ENCODE measurements around the gene ANKRD33B.
"Not testable (repeated sequence)": the region's sequence is repeated elsewhere in the genome, so short reads cannot be mapped to it uniquely, and the experiment has no call there.

Gene ANKRD33B

DNA sequence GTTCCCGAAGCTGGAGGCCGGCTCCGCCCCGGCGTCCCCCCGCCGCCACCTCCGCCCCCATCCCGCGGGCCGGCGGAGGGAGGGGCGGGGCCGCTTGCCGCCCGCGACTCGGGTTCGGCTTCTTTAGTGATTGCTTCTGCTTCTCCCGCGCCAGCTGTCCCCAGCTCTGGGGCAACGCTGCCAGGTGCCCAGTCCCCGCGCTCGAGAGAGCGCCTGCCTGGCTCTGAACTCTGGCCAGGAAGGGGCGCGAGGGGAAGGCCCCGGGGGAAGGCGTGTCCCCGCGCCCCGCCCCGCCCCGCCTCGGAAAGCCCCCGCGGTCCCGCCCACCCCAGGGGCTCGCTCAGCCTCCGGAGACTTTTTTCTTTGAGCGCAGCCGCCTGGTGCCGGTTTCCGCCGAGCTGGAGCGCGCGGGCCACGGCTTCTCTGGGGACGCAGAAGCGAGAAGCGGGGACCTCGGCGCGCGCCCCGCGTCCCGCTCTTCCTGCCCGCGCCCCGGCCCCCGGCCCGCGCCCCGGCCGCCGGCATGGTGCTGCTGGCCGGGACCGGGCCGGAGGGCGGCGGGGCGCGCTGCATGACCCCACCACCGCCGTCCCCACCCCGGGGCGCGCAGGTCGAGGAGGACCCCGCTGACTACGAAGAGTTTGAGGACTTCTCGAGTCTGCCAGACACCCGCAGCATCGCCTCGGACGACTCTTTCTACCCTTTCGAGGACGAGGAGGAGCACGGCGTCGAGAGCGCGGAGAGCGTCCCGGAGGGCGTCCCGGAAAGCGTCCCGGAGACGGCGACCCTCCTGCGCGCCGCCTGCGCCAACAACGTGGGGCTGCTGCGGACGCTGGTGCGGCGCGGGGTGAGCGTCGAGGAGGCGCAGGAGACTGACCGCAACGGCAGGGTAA lies at the start of gene ANKRD33B:
ANKRD33B (plus strand) TSS at position 126 of the 893 bp plus-strand sequence; CDS start at position 524, 398 bp downstream.
- peak; percentile 82 for DNase-seq

DNA sequence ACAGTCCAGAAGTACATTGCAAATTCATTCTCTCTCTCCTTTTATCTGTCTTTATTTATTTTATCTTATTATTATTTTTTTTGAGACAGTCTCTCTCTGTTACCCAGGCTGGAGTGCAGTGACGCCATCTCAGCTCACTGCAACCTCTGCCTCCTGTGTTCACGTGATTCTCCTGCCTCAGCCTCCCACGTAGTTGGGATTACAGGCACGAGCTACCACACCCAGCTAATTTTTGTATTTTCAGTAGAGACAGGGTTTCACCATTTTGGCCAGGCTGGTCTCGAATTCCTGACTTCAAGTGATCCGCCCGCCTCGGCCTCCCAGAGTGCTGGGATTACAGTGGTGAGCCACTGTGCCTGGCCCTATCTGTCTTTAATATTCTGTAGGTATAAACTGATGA lies 49.3 kb upstream of the ANKRD33B start:
- not testable (repeated sequence) for DNase-seq

DNA sequence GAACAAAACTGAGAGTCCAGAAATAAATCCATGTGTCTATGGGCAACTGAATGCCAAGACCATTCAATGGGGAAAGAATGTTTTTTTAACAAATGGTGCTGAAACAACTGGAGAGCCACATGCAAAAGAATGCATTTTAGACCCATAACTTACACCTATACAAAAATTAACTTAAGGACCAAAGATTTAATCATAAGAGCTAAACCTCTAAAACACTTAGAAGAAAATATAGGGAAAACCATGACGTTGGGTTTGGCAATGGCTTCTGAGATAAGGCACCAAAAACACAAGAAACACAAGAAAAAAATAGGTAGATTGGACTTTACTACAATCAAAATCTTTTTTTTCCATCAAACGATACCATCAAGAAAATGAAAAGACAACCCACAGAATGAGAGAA lies 48.4 kb upstream of the ANKRD33B start:
- DNase-seq = no peak

DNA sequence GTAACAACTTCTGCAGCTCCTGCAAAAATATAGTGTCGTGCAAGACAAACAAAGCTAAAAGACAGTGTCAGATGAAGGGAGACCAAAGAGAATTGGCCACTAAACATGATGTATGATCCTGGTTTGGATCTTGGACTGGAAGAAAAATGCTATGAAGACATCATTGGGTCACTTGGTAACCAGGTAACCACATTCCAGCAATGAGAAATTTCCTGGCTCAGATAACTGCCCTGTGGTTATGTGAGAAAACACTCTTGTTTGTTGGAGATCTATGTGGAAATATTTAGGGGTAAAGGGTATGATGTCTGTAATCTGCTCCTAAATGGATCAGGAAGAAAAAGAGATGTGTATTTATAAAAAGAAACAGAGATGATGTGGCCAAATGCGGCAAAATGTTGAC lies 45.5 kb upstream of the ANKRD33B start:
- DNase-seq = no peak

DNA sequence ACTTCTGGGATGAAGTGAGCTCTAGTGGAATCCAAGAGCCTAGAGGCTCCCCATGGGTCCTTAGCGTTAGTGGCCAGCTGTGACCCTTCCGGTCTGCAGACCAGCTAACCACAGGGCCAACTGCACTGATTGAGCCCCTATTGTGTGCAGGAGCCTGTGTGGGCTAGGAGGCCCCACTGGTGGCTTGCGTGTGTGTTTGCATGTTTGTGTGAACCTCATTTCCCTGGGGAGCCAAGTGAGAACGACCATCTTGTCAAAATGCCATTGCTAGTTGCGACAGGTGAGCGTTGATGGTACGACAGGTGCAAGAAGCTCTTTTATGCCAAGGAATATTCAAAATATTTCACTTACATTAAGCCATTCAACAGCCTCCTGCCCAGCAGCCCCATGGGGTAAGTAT lies 44.1 kb upstream of the ANKRD33B start:
- DNase-seq = no peak

DNA sequence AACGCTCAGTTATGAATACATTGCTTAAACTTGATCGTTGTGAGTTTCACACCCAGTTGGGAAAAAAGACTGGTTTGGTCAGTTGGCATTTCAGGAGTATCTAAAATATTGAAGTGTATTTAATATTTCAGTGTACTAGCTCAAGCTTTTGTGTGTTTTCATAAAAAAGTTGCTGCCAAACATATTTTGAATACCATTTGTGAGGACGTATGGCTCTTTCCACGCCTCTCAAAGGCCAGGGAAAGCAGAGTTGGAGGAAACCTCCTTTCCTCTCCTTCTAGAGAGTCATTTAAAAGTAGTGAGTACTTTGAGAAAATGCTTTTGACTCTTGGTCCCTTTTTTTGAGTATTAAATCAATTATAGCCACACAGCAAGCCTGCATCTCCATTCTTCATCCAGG lies 43.2 kb upstream of the ANKRD33B start:
- DNase-seq = no peak

DNA sequence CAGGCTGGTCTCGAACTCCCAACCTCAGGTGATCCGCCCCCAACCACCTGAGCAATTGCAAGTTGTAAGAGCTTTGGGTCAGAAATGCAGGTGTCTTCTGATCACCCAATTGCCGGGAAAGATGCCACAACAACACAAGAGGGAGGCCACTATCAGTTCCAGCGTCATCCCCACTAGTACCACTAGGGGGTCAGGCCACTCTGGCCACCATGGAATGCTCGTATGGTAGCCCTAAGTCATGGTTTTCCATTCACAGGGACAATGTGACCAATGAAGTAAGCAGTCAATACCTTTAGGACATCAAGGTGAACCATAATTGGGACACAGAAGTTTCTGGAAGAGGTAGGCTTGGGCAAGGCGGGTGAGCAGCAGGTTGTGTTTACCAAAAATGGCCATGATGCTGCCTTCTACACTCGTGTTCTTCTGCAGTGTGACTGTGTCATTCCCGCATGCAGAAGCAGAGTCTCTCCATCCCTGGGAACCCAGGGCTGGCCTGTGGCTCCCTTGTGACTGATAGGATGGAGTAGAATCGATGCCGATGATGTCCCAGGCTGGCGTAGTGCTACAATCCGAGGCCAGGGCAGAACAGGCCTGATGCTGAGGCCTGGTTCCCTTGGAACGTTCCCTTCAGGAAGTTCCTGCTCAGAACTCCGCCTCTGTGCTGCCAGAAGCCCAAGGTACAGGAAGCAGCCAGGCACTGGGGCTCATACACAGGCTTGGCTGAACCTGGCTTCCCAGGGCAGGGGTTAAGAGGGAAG lies 42.2 kb upstream of the ANKRD33B start:
- DNase-seq = no peak

DNA sequence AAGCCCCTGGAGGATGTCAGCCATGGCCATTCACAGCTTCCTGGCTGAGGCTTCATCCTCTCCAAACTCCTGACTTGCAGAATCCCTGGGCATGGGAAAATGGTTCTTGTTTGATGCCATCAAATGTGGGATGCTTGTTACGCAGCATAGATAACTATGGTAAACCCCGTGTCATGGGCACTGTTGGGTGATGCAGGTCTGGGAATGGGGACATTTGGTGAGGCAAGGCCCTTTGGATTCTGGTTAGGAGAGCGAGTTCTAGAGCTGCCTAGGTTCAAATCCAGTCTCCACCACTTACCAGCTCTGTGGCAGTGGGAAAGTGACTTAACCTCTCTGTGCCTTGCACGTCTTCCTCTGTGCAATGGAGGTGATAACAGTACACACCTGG lies 41.7 kb upstream of the ANKRD33B start:
- DNase-seq = no peak

DNA sequence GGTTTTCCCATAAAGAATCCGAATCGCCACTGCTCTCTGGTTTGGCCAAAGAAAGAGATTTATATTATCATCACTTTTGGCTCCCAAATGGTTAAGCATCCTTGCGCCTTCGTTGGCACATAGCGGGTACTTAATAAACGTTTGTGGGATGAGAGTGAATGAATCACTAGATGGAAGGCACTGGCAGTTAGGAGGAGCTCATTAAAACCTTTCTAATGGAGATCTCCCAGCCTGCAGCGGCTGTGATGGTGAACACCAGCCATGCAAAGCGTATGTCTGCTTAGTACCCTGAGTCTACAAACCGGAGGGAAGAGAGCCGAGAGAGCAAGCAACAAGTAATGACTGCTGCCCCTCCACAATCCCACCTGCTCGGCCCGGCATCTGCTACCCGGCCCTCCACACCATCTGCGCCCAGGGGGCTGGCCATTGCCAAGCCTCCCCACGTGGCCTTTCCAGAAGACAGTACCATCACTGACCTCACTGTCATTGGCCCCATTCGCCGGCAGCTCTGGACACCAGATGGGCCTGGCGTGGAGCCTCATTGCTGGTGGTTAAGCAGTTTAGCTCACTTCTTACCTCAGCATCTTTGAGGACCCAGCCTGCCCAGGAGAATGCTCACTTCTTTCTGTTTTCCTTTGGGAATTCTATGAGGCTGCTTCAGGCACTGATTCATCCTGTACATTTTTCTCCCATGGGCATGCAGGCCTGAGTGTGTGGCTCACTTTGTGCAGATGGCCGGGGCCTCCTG lies 39.3 kb upstream of the ANKRD33B start:
- DNase-seq = no peak

DNA sequence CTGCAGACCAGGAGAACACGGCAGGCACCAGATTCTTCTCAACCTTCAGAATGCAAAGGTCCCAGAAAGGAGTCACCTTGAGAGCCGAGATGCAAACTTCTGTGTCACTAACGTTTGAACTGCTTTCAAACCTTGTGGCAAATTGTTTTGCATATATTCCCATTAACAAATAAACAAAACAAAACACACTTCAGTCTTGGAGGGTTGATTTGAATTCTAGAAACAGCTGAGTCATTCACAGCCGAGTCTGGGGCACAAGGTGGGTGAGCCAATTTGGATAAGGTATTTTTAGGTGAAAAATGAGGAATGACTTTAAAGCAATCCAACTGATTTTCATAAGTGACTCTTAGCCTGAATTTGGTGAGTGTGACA lies 38.8 kb upstream of the ANKRD33B start:
- DNase-seq = no peak

DNA sequence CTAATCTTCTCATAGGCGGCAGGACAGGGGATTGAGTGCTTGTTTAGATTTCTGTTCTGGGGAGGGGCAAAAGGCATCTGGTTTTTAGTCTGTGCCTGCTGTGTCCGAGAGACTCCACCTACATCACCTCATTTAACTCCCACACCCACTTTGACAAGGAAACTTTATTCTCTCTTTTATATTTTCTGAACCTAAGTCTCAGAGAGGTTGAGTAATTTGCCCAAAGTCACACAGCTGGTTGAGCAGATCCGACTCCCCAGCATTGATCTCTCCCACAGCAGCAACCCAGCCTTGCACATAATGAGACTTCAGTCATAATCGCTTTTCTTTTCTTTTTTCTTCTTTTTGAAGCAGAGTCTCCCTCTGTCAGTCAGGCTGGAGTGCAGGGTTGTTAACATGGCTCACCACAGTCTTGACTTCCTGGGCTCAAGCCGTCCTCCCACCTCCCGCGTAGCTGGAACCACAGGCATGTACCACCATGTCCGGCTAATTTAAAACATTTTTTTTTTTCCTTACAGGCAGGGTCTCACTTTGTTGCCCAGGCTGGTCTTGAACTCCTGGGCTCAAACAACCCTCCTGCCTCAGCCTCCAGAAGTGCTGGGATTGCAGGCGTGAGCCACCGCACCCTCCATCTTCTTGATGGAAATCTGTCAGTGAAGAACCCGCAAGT lies 36.5 kb upstream of the ANKRD33B start:
- DNase-seq = no peak

DNA sequence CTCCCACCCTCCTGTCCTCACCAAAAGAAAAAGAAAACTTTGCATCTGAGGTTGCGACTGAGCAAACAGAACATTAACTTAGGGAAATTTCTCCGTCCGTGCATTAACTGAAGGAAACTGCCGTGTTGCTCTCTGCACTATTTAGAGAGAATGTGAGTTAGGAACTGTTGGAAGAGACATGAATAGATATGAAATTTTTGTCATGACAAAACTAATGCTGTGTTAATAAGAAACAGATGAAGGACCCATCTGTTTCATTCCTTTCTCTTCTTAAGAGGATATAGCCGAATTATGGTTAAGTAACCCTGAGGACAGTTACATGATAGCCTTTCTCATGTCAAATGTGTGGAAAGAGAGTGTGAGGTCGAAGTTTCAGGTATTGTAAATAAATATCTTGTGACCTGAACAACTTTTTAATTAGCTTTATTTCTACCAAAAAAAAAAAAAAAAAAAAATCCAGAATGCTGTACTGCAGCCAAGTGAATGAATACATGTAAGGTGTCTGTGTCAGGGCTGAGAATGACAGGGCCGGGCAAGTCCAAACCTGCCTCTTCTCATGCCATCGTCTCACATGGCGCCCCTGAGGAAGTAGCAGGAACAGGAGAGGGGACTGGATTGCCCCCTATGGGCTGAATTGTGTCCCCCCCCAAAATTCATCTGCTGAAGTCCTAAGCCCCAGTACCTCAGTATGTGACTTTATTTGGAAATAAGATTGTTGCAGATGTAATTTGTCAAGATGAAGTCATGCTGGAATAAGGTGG lies 35.6 kb upstream of the ANKRD33B start:
- no peak for DNase-seq

DNA sequence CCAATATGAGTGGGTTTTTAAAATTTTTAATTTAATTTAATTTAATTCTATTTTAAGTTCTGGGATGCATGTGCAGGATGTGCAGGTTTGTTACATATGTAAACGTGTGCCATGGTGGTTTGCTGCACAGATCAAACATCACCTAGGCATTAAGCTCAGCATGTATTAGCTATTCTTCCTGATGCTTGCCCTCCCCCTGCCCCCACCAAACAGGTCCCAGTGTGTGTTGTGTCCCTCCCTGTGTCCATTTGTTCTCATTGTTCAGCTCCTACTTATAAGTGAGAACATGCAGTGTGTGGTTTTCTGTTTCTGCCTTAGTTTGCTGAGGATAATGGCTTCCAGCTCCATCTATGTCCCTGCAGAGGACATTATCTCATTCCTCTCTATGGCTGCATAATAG lies 35.0 kb upstream of the ANKRD33B start:
- DNase-seq = no peak

DNA sequence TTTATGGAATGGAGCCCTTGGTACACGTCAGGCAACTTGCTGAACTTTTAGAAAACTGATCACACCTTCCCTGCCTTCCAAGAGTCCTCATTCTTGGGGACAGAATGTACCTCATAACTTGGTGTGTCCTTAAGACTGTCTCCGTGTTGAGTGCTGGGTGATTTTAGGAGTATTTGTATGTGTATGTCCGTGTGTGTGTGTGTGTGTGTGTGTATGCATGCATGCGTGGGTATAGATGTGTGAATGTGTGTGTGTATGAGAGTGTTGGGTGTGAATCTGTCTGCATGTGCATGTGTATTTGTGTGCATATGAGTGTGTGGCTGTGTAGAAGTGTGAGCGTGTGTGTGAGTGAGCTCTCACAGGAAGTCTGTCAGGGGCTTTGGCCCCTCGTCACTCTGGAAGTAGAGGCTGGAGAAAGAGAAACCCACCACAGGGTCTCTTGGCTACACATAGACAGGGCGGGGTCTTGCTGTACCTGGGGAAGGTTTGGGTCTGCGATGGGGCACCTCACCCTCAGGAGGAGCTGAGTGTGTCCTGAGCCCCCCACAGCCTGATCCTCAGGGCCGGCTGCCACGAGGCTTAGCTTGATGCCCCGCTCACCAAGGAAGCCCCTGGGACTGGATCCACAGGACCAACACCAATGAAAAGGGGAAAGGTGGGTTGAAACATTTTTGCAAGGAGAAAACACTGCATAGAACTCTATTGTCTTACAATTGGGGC lies 33.1 kb upstream of the ANKRD33B start:
- DNase-seq = no peak

DNA sequence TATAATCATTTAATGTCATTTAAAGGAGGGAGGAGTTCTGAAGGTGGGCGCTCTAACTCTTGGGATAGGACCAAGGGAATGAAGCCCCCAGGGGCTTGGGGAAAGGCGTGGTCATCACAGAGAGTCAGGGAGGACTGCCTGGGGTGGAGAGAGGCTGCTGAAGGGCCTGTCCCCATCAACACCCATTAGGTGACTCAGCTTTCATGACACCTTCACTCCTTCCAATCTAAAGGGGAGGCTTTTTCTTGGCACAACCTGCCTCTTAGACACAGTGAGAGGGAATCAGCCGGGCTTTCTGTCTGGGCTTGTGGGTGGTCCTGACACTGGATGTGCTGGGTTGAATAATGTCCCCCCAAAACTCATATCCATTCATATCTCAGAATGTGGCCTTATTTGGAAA lies 31.4 kb upstream of the ANKRD33B start:
- DNase-seq = no peak

DNA sequence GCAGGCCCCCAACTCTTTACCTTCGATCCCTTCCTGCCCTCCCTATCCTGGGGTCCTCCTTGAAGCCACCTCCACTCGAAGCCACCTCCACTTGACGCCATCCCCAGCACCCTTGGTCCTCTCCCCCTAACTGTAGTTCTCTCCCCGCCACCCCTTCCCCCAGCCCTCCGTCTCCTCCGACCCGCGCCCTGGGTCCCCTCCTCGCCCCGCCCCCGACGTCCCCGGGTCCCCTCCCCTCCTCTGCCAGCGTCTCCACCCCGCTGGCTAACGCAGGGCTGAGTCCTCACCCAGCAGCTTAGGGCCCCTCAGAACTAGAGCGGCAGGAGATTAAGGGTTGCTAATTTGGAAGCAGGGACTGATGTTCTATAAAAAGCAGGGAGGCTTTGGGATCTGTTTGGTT lies 30.6 kb upstream of the ANKRD33B start:
- DNase-seq = no peak

DNA sequence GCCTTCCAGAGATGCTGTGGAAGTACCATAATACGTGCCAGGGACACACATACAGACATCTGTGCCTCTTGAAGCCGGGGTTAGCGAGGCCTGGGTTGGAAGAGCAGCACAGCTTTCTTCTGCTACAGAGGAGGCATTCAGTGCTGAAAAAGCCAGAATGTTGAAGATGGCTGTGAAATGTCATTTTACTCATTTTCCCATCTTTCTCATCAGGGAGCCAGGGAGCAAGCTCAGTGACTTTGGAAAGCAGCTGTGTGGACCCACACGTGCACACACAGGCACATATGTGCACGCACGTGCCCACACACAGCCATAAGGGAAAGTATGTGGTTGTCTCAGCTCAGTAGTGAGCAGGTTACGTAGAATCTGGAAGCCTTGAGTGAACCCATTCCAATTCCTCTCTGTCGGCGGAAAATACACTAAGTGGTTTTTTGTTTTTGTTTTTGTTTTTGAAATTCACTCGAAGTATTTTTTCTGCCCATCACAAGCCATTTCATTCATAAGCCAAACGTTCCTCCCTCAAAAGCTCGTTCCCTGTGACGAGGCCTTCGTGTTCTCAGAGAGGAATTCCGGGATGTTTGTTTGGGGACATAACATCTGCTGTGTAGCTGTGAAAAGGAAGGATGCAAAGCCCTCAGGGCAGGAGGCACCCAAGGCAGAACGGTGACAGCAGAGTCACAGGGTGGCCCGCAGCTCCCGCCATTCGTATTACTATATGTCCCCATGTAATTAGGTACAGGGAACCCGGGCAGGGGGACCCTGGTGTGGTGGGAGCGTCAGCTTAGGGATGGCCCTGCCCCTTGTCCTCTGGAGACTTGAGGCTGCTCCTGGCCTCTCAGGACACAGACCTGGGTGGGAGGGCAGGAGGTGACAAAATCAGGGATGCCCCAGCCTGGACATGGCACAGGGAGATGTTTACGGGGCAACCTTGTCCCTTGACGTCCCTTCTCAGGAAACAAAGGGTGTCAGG lies 29.0 kb upstream of the ANKRD33B start:
- DNase-seq = no peak

DNA sequence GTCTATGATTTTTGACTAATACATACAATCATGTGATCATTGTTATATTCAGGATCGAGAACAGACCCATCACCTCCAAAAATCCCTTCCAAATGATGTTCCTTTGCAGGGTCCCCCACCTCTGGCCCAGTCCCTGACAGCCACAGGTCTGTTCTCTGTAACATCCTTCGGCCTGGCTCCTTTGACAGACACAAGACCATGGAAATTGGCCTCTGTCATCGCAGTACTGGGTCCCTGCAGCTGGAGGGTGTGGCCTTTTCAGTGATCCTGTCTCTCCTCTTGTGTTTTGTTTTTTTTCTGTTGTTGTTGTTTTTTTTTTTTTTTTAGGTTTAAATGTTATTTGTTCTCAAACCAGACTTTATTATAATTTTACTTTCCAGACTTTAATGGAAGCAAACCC lies 27.4 kb upstream of the ANKRD33B start:
- no peak for DNase-seq

DNA sequence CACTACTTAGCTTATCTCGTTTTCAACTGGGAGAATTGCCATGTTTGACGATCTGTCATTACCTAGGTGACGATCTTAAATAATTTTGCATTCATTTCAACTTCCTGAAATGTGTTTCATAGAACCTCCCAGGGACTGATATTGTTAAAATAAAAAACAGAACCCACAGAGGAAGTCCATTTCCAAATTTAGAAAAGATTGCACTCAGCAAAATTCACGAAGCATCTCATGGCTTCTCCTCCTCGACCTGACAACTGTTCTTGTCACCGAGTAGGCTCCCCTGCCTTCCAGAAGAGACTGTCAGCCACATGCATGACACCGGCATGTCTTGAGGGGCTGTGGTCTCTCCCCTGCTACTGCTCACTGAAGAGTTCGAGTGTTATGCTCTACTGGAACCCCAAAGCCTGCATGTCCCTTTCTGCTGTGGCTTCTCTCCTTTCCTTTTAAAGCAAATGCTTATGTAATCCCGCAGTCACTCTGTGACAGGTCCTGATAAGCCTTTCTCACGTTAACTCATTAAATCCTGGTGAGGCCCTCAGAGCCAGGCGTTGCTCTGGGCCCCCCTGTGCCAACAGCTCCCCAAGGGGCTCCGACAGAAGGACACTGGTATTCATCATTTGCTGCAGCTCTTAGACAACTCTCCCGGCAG lies 26.8 kb upstream of the ANKRD33B start:
- no peak for DNase-seq

DNA sequence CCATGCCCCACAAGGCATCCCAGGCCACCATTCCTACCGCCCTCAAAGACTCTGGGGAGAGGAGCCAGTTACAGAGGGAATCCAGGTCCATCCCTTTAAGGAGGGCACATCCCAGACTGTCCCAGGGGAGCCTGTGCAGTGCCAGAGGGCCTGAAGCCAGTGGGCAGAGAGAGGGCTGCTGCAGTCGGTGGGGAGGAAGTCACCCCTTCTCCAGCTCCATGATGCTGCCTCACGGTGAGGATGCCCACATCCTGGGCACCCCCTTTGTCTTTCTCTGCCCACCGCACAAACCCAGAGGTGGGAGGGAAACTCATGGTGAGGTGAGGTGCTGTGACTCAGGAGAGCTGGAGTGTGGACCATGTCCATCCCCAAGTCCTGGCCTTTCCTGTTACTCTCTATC lies 26.2 kb upstream of the ANKRD33B start:
- no peak for DNase-seq
